NB4 (cell line): ENCODE measurements around the gene MKS1.
A peak's percentile ranks its signal among the peaks of the same experiment; 100 is the strongest.

Experiments
- CTCF ChIP-seq: IDR thresholded peaks from one replicate; pipeline ENCODE4 v1.5.1; 2012; ENCODE audit warnings: low read depth, low read length
- MYC ChIP-seq: IDR thresholded peaks from 2 replicates; pipeline ENCODE4 v1.6.1; 2011; ENCODE audit warnings: low read depth, low read length
- POLR2A ChIP-seq: IDR thresholded peaks from 2 replicates; pipeline ENCODE4 v1.6.1; 2011; ENCODE audit warnings: mild to moderate bottlenecking; ENCODE audit not compliant: insufficient read length; ENCODE audit errors: extremely low read depth
- TF ChIP-seq, protein P1 (sequence below): IDR thresholded peaks from 2 replicates; pipeline ENCODE4 v1.6.1; 2011; ENCODE audit warnings: low read depth, low read length

GRCh38 chr17:58268326-58268725 is 49.3 kb upstream of the MKS1 start:
- TF ChIP-seq CTCF (no peak), POLR2A (peak; percentile 51), MYC (peak; percentile 17)
- TF ChIP-seq, protein P1, sequence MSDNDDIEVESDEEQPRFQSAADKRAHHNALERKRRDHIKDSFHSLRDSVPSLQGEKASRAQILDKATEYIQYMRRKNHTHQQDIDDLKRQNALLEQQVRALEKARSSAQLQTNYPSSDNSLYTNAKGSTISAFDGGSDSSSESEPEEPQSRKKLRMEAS = peak; percentile 22; the same call in 1 of the 2 replicates
